Prostate gland (tissue), 2 donors: ENCODE measurements around the gene ZMYND19.

Source experiments
- CTCF ChIP-seq, 4 experiments: fragments of 200-600 bp in 2 of 4; fragments of 450-650 bp in 2 of 4; sonication (generic) in 2 of 4; IDR thresholded peaks; 1 replicate in 3 of 4; 2 replicates in 1 of 4; pipeline ENCODE4 v1.5.1; 2016 to 2019; ENCODE audit warnings: antibody characterized with exemption in 4 of 4, mild to moderate bottlenecking in 2 of 4, moderate library complexity in 2 of 4
- POLR2A ChIP-seq: fragments of 450-650 bp; IDR thresholded peaks from one replicate; pipeline ENCODE4 v1.6.1; 2016; ENCODE audit warnings: antibody characterized with exemption, mild to moderate bottlenecking

- TF ChIP-seq POLR2A, result no peak
- no peak for TF ChIP-seq CTCF (IDR thresholded peaks at IDR 0.05)
Observed at GRCh38 chr9:137543237-137543963, 46.9 kb downstream of the ZMYND19 start.
